Measurements from ENCODE around the gene FBXO33.

DNA sequence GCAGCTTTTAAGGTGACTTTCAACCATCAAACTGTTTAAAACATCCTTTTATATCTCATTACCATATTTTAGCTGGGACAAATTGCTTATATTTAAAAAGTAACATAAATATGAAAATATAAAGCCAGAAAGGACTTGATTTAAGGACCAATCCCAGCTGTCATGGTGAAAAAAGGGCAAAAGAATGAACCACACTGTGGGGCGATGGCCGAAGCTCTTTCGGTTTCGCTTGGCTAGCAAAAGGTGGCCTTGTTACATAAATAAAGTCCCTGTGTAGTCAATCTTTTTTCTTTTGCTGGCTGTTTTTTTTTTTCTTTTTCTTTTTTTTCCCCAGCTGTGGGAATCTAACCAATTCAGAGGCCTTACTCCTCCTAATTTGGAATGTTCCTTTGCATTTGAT lies 50.9 kb downstream of the FBXO33 start:
- TF ChIP-seq, protein P1, sequence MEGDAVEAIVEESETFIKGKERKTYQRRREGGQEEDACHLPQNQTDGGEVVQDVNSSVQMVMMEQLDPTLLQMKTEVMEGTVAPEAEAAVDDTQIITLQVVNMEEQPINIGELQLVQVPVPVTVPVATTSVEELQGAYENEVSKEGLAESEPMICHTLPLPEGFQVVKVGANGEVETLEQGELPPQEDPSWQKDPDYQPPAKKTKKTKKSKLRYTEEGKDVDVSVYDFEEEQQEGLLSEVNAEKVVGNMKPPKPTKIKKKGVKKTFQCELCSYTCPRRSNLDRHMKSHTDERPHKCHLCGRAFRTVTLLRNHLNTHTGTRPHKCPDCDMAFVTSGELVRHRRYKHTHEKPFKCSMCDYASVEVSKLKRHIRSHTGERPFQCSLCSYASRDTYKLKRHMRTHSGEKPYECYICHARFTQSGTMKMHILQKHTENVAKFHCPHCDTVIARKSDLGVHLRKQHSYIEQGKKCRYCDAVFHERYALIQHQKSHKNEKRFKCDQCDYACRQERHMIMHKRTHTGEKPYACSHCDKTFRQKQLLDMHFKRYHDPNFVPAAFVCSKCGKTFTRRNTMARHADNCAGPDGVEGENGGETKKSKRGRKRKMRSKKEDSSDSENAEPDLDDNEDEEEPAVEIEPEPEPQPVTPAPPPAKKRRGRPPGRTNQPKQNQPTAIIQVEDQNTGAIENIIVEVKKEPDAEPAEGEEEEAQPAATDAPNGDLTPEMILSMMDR (IDR thresholded peaks at IDR 0.05): no peak
- TF ChIP-seq POLR2A (IDR thresholded peaks at IDR 0.05): no peak
- TF ChIP-seq EP300 (IDR thresholded peaks at IDR 0.05): no peak
